B cell (primary cell): Measurements from ENCODE around the gene CFAP100. TPM values are rescaled to one million over a fixed set of nuclear protein-coding genes. Genes with fewer than 3 reads are reported as not detected.

Source experiments
- ATAC-seq: fragments of 200-7000 bp; cut with Tn5 transposase; one replicate; pipeline ENCODE4 v1.10.0; 2021; ENCODE audit warnings: low read depth, mild to moderate bottlenecking, moderate number of reproducible peaks, moderate library complexity
- CTCF ChIA-PET: fragments of 350-600 bp; sonication (Branson Sonifier 250); formaldehyde crosslinking; loops from one replicate; lab custom pipeline; 2021; ENCODE audit warnings: antibody characterized with exemption, inconsistent platforms; lab: Charles Lee
- POLR2A ChIA-PET: fragments of 350-600 bp; sonication (Branson Sonifier 250); formaldehyde crosslinking; loops from one replicate; lab custom pipeline; 2021; ENCODE audit warnings: antibody characterized with exemption; lab: Charles Lee
- DNase-seq: peaks from one replicate; pipeline ENCODE4 v3.0.0; 2013
- H2AFZ ChIP-seq: 2 replicates; pipeline ENCODE4 v1.6.1; 2012; ENCODE audit warnings: mild to moderate bottlenecking, low read depth, low read length; ENCODE audit not compliant: insufficient read depth, poor library complexity, severe bottlenecking
- H3K27ac ChIP-seq, 2 donors: 1 replicate in 1 of 2; 2 replicates in 1 of 2; pipeline ENCODE4 v1.5.1; 2012 to 2013; ENCODE audit warnings: low read length in 2 of 2, mild to moderate bottlenecking in 2 of 2, moderate library complexity in 1 of 2
- H3K27me3 ChIP-seq, 4 experiments: fragments of 200-600 bp in 1 of 4; sonication (generic) in 1 of 4; replicated peaks in 1 of 4; 1 replicate in 2 of 4; 2 replicates in 2 of 4; pipeline versions ENCODE4 v1.6.1 to v1.7.0; 2013 to 2016; ENCODE audit warnings: low read length in 3 of 4, mild to moderate bottlenecking in 2 of 4, mixed read lengths in 1 of 4, moderate library complexity in 1 of 4; ENCODE audit not compliant: insufficient read depth in 4 of 4, control insufficient read depth in 3 of 4; ENCODE audit errors: control extremely low read depth in 1 of 4
- H3K36me3 ChIP-seq, 2 experiments: replicated peaks in 1 of 2; 1 replicate in 1 of 2; 2 replicates in 1 of 2; pipeline versions ENCODE4 v1.6.1 to v1.7.1; 2013; ENCODE audit warnings: low read length in 1 of 2; ENCODE audit not compliant: insufficient read depth in 2 of 2, control insufficient read depth in 1 of 2; ENCODE audit errors: control extremely low read depth in 1 of 2, extremely low read depth in 1 of 2
- H3K4me1 ChIP-seq, 2 donors: fragments of 200-600 bp in 1 of 2; sonication (generic) in 1 of 2; 1 replicate in 1 of 2; 2 replicates in 1 of 2; pipeline versions ENCODE4 v1.5.1 to v1.6.1; 2013 to 2017; ENCODE audit warnings: low read length in 2 of 2; ENCODE audit not compliant: control insufficient read depth in 2 of 2, insufficient read depth in 2 of 2
- H3K4me2 ChIP-seq: replicated peaks from 2 replicates; pipeline ENCODE3; 2012; ENCODE audit warnings: mild to moderate bottlenecking, low read depth, low read length; ENCODE audit not compliant: poor library complexity, severe bottlenecking
- H3K4me3 ChIP-seq, 5 experiments: fragments of 200-600 bp in 1 of 5; sonication (generic) in 1 of 5; 1 replicate in 3 of 5; 2 replicates in 2 of 5; pipeline versions ENCODE4 v1.5.1 to v1.7.0; 2011 to 2016; ENCODE audit warnings: low read length in 4 of 5, mild to moderate bottlenecking in 4 of 5, low read depth in 2 of 5, control low read depth in 1 of 5, moderate library complexity in 1 of 5; ENCODE audit not compliant: insufficient read depth in 1 of 5; ENCODE audit errors: control extremely low read depth in 1 of 5, extremely low read depth in 1 of 5
- H3K79me2 ChIP-seq: fragments of 200-600 bp; sonication (generic); one replicate; pipeline ENCODE4 v1.6.0; 2016; ENCODE audit warnings: low read length; ENCODE audit not compliant: control insufficient read depth, insufficient read depth
- H3K9ac ChIP-seq: fragments of 200-600 bp; sonication (generic); 2 replicates; pipeline ENCODE4 v1.6.1; 2017; ENCODE audit warnings: mild to moderate bottlenecking, low read length, moderate library complexity
- H3K9me3 ChIP-seq, 3 donors: one replicate each; pipeline versions ENCODE4 v1.6.1 to v1.7.1; 2013; ENCODE audit warnings: low read length in 2 of 3; ENCODE audit not compliant: control insufficient read depth in 2 of 3, insufficient read depth in 1 of 3; ENCODE audit errors: control extremely low read depth in 1 of 3
- H4K20me1 ChIP-seq: 2 replicates; pipeline ENCODE4 v1.6.0; 2012; ENCODE audit warnings: mild to moderate bottlenecking, low read length; ENCODE audit not compliant: insufficient read depth, control insufficient read depth, poor library complexity, severe bottlenecking
- H3K27ac Mint-ChIP-seq: one replicate; pipeline ENCODE4 v1.8.0; 2021; ENCODE audit warnings: mixed read lengths
- H3K27me3 Mint-ChIP-seq: one replicate; pipeline ENCODE4 v1.8.0; 2021; ENCODE audit warnings: mixed read lengths
- H3K4me1 Mint-ChIP-seq: one replicate; pipeline ENCODE4 v1.8.0; 2021; ENCODE audit warnings: mixed read lengths
- H3K4me3 Mint-ChIP-seq: one replicate; pipeline ENCODE4 v1.8.0; 2021; ENCODE audit warnings: mixed read lengths
- H3K9me3 Mint-ChIP-seq: one replicate; pipeline ENCODE4 v1.8.0; 2022; ENCODE audit warnings: mixed read lengths; ENCODE audit not compliant: insufficient read depth
- EZH2 ChIP-seq: IDR thresholded peaks from 2 replicates; pipeline ENCODE4 v1.6.1; 2012; ENCODE audit warnings: borderline replicate concordance, low read depth, mild to moderate bottlenecking, moderate library complexity, low read length; ENCODE audit not compliant: insufficient read depth, poor library complexity, severe bottlenecking
- WGBS: methylation state at CpG from one replicate; pipeline ENCODE4 v1.1.5; 2013; ENCODE audit warnings: missing lambda C conversion rate; ENCODE audit not compliant: insufficient coverage; 5-methylcytosine and 5-hydroxymethylcytosine counted together
- intact Hi-C: fragments of 100-400 bp; cut with micrococcal nuclease; formaldehyde crosslinking; loops from one replicate; pipeline ENCODE4 v1.10.0; 2022
- polyA plus RNA-seq: library from polyadenylated mRNA; depleted of rRNA; stranded (reverse); fragments of >200 nt; gene quantifications from 2 replicates; pipeline ENCODE4 v1.2.3, GENCODE V29; 2012
- total RNA-seq, 2 donors: library from RNA; stranded (reverse); fragments of 120-200 nt in 1 of 2; gene quantifications; 1 replicate in 1 of 2; 2 replicates in 1 of 2; pipeline versions ENCODE4 v1.2.3 to v1.2.4, GENCODE V29; 2013 to 2022
- TF ChIP-seq, protein P1 (sequence below): fragments of 200-600 bp; IDR thresholded peaks from one replicate; pipeline ENCODE4 v1.8.0; 2022; ENCODE audit warnings: antibody characterized with exemption, mild to moderate bottlenecking

CFAP100 gene
- total and polyA plus RNA-seq, 2 donors (not counting 1 experiment from before 2014, with no cell fraction given): not detected

DNA sequence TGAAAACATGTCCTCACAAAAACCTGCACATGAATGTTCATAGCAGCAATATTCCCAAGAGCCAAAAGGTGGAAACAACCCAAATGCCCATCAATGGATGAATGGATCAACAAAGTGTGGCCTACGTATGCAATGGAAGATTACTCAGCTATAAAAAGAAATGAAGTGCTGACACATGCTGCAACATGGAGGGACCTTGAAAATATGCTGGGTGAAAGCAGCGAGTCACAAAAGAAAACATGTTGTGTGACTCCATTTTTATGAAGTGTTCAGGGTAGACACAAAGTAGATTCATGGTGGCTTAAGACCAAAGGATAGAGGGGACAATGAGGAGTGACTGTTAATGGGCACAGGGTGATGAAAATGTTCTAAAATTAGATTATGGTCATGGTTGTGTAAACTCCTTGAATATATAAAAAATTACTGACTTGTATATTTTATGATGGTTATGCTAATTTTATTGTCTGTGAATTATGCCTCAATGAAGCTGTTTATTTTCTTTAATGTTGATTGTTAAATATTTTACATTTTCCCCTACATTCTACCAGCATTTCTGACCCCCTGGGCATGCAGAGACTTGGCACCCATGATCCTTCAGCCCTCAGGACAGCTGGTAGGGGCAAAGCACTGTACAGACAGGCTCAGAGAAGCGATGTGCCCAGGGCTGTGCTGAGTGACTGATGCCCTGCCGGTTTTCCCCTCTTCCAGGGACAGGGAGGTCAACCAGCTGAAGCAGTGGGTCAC, 37.8 kb downstream of the CFAP100 start:
- H3K27me3 Mint-ChIP-seq: no peaks in the 10 kb centered on the region
- no peak overlapping the region for H3K4me3 Mint-ChIP-seq
- H3K27me3 ChIP-seq: no peaks in the 10 kb centered on the region
- H3K79me2 ChIP-seq: no peaks in the 10 kb centered on the region
- no peak overlapping the region for H3K4me3 ChIP-seq
- ChIA-PET POLR2A (no interaction called here), CTCF (no interaction called here)
- peaks cover 0 to 8% (median 6%) of the 10 kb centered on the region in 3 donors for H3K9me3 ChIP-seq
- no peaks in the 10 kb centered on the region for H3K4me1 Mint-ChIP-seq
- intact Hi-C loops: no loop called here
- H3K9ac ChIP-seq: no peak overlapping the region
- H3K27ac ChIP-seq: no peak overlapping the region
- TF ChIP-seq, protein P1, sequence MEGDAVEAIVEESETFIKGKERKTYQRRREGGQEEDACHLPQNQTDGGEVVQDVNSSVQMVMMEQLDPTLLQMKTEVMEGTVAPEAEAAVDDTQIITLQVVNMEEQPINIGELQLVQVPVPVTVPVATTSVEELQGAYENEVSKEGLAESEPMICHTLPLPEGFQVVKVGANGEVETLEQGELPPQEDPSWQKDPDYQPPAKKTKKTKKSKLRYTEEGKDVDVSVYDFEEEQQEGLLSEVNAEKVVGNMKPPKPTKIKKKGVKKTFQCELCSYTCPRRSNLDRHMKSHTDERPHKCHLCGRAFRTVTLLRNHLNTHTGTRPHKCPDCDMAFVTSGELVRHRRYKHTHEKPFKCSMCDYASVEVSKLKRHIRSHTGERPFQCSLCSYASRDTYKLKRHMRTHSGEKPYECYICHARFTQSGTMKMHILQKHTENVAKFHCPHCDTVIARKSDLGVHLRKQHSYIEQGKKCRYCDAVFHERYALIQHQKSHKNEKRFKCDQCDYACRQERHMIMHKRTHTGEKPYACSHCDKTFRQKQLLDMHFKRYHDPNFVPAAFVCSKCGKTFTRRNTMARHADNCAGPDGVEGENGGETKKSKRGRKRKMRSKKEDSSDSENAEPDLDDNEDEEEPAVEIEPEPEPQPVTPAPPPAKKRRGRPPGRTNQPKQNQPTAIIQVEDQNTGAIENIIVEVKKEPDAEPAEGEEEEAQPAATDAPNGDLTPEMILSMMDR: no peak
- TF ChIP-seq EZH2: no peak
- no peak overlapping the region for H3K27ac Mint-ChIP-seq
- no peak for DNase-seq
- H3K36me3 ChIP-seq: peaks cover 0 to 13% of the 10 kb centered on the region in 2 experiments
- no peak overlapping the region for H2AFZ ChIP-seq
- no peaks in the 10 kb centered on the region for H4K20me1 ChIP-seq
- no peak for ATAC-seq
- H3K4me2 ChIP-seq: no peak overlapping the region
- WGBS: 88% methylated on average over 4 of the region's 4 CpGs
- H3K9me3 Mint-ChIP-seq: peaks cover 2% of the 10 kb centered on the region
- H3K4me1 ChIP-seq: no peaks in the 10 kb centered on the region

DNA sequence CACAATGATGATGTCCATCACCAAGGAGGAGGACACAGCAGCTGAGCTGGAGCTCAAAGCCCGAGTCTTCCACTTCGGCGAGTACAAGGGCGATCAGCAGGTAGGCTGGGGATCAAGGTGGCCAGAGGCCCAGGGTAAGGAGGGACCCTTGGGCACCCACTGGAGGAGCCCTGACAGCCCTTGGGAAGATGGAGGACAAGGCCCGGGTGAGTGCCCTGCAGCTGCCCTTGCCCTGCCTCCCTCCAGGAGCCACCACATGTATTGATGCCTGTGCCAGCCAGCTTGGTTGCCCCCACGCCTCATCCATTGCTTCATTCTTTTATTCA, 38.4 kb downstream of the CFAP100 start:
- Histone ChIP-seq H3K9ac (no peak overlapping the region), H3K4me3 (no peak overlapping the region), H3K27me3 (no peaks in the 10 kb centered on the region), H3K4me1 (no peaks in the 10 kb centered on the region), H3K79me2 (no peaks in the 10 kb centered on the region), H3K4me2 (no peak overlapping the region), H3K27ac (no peak overlapping the region), H3K36me3 (peaks cover 0 to 17% of the 10 kb centered on the region in 2 experiments), H3K9me3 (peaks cover 0 to 8% (median under 1%) of the 10 kb centered on the region in 3 donors), H2AFZ (no peak overlapping the region), H4K20me1 (no peaks in the 10 kb centered on the region)
- ATAC-seq: no peak
- CTCF ChIA-PET: no interaction called here
- Mint-ChIP-seq H3K4me1 (no peaks in the 10 kb centered on the region), H3K27ac (no peak overlapping the region), H3K9me3 (no peaks in the 10 kb centered on the region), H3K4me3 (no peak overlapping the region), H3K27me3 (no peaks in the 10 kb centered on the region)
- no peak for DNase-seq
- POLR2A ChIA-PET: no interaction called here
- 100% methylated on average over 4 of the region's 6 CpGs for WGBS
- intact Hi-C loops: no loop called here
- TF ChIP-seq, protein P1: no peak
- TF ChIP-seq EZH2: no peak
